Measurements from ENCODE around the gene GAK.

GAK gene

GRCh38 chr4:885353-885752 lies 46.8 kb downstream of the GAK start:
- DNase-seq, result no peak

GRCh38 chr4:884896-885295 lies 47.2 kb downstream of the GAK start:
- no peak for DNase-seq

DNA sequence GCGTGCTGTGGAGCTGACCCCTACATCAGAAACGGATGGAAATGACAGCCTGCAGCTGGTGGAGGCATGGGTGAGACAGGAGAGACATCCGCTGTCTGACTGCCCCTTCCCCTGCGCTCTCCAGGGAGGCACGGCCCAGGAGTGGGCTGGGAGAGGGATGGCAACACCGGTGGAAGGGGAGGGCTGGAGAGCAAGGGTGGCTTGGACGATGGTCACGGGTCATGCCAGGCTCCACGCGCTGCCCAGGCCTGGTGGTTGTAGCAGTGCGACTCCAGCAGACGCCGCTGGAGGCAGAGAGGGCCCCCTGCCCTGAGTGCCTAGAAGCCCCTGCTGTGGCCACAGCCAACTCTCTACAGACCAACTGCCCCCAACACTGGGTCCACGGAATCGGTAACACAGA lies 47.9 kb downstream of the GAK start:
- no peak for DNase-seq

DNA sequence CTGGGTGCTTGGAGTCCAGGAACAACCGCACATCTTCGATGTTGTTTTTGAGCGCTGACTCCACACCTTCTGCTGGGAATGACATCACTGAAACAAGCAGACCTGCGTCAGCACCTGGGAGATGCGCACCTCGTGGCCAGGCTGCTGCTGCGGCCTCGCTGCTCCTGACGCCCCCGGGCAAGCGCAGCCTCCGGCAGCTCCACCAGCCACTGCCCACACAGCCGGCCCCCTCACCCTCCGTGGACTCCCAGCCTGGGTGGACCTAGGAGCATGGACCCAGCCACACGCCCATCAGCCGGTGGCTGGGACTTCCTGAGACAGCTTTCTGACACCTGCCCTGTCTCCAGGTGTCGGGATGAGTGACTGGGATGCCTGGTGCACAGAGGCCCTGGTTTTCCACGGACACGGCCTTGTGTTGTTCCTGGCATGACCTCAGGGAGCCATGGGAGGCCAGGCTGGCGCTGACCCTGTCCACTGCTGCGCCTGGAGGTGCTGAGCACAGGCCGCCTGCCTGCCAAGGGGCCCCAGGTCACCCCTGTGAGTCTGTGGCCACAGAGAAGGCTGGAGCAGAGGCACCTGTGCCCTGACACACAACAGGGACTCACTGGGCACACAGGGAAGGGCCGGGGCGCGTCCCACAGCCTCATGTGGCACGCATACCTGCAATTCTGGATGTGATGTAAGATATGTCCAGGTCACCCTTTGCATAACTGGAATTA lies 48.6 kb downstream of the GAK start:
- DNase-seq, result no peak

DNA sequence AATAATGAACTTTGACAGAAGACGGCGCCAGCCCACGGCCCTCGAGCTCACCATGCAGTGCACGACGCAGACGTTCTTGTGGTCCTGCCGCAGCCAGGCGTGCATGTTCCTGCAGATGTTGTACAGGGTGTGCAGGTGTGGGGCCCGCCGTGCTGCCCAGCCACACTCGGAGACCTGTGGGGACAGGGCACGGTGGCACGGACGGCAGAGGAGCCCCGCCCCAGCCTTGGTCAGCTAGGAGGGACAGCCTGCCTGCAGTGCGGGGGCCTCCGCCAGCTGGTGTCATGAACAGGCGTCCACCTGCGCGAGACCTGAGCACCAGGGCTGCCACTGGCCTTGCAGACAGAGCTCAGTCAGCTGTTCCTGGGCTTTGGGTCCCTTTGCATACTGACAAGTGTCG lies 49.5 kb downstream of the GAK start:
- DNase-seq, result no peak

- DNase-seq, result no peak
Measured at GRCh38 chr4:881709-882108, 50.4 kb downstream of the GAK start.

DNA sequence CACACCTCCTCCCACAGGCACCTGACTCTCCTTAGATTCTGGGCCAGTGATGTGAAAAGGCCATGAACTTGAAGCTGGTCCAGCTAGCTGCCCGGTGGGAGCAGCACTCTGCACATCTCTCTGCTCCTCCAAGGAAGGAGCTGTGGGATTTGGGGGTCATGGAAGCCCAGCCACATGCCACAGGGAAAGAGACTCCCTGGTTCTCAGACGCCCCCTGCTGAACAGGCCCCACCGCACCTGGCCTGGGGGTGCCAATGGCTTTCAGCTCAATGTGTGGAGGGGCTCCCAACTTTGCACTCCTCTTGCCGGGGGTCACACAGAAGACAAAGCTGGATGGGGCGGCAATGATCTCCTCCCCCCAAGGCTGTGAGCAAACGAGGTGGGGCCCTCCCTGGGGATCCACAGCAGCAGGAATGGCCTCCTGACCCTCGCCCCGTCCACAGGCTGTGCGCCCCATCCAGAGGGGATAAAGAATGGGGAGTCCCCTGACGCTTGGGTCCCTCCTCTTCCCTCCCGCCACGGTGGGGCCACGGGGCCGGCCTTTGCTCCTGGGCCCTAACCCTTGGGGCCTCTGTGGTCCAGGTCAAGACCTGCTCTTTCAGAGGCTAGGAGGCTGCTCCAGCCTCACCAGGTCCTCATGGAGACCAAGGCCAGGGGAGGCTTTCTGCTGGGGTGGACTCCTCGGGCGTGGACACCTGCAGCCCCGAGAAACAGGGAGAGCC lies 51.3 kb downstream of the GAK start:
- DNase-seq, result no peak

DNA sequence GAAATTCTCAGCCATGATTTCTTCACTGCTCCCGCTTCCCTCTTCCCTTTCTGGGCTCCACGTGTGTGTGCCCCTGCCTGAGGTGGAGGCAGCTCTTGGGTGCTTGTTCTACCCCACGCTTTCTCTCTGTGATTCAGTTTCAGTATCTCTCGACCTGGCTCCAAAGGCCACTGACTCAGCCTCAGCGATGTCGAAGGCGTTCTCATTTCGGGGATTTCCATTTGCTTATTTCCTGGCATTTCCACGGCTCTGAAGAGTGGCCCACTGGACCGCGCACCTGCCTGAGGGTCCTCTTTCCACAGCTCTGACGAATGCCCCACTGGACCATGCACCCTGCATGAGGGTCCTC lies 52.4 kb downstream of the GAK start:
- no peak for DNase-seq

DNA sequence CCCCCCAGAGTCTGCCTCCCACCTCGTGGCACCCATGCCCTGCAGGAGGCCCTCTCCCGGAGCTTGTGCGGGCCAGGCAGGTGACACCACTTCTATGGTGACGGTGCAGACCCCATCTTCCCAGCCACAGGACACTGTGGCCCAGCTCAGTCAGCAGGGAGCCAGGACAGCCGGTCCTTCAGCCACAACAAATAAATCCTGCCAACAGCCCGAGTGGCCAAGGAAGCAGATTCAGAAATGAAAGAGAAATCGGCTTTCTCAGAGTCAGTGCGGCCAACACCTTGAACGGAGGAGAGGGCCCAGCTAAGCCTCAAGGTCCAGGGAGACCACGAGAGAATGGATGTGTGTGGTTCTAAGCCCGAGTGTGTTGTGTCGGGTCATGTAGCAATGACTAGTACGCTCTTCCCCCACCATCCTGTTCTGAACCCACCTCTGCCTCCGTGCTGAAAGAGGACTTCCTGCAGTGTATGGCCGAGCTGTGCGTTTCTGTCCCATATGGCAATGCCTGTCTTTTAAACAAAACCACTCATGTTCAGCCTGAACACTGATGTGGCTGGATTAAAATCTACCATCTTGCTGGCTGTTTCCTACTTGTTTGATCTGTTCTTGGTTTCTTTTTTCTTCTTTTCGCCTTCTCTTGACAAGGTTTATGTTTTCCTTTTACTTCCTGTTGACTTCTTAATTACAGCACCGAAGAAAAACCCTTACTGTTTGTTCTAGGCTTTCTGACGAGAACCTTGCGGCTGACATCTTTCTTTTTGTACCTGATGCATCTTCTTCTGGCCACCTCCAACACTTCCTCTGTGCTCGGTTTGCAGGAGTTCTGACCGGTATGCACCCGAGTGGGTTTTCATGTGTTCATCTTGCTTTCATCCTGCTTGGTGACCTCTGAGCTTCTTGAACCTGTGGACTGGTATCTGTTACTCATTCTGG lies 53.1 kb downstream of the GAK start:
- no peak for DNase-seq

GRCh38 chr4:877502-877901 lies 54.6 kb downstream of the GAK start:
- DNase-seq, result no peak

DNA sequence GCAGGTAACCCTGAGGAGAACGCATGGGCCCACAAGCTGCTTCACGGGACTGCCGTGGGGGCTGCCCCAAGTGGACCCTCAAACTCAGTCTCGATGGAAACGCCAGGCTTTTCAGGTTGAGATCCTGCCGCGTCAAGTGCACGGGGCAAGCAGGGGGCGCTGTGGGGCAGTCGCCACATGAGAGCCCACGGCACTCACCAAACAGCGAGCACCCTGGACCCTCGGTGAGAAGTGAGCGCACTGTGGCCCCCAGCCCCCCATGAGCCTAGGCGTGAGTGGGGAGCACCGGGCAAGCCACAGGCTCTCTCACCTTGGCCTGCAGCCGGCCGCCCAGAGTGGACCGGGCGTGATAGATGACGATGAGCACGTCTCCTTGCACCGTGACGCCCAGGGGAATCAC lies 55.3 kb downstream of the GAK start:
- no peak for DNase-seq

GRCh38 chr4:875818-876423 lies 56.2 kb downstream of the GAK start:
- no peak for DNase-seq

GRCh38 chr4:874971-875817 lies 56.9 kb downstream of the GAK start:
- DNase-seq, result no peak

DNA sequence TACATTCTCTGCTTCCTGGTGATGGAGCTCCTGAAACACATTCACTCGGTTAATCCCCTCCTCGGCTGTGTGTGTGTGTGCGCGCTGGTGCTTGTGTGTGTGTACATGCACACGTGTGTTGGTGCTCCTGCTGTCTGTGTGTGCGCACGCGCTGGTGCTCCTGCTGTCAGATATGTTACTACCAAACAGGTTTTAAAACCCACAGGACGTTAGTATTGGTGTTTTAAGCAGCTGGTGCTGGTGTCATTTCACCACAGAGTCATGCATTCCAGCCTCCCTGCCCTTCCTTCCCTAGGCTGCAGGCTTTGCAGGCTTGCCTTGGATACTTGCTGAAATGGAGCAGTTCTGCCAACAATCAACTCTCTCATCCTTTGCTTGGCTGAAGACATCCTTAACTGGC lies 58.1 kb downstream of the GAK start:
- DNase-seq, result no peak

DNA sequence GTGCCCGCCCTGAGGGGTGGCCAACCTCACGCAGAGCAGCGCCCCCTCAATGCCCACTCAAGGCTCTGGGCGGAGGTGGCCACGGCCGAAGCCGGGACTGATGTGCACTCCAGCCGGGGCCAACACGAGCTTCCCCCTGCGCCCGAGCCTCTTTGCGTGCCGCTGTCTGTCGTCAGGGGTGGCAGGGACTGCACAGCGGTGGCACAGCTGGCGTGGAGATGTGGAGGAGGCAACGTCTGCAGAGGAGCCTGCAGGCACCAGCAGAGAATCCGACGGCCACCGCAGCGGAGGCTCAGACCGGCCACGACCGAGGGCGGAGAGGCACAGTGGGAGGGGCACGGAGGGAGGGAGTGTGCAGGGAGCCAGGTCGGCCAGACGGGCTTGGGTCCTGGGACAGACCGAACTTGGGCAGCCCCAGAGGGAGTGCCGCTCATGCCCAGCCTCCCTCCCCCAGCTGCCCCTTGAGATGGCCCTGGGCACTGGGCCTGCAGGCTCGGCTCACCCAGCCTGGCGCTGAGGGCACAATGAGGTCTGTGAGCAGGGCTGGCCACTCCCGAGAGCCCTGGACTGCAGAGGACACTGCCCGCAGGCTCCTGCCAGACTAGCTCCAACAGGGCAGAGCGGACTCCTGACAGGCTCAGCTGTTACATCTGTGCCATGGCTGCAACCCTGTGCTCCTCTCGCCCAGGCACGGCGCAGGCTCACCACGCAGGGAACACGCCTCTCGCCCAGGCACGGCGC lies 59.7 kb downstream of the GAK start:
- DNase-seq, result no peak

GRCh38 chr4:871484-871883 lies 60.6 kb downstream of the GAK start:
- DNase-seq, result no peak

- DNase-seq, result no peak
Measured at GRCh38 chr4:870951-871350, 61.2 kb downstream of the GAK start.

GRCh38 chr4:869776-870175 lies 62.3 kb downstream of the GAK start:
- no peak for DNase-seq

GRCh38 chr4:868421-868820 lies 63.7 kb downstream of the GAK start:
- DNase-seq, result no peak

- no peak for DNase-seq
Measured at GRCh38 chr4:867526-868250, 64.4 kb downstream of the GAK start.

Measured in NCI-H526 treated with DMSO at 0.1 percent for 48 hours (cell line).